Fibroblast of the aortic adventitia (primary cell): ENCODE measurements around the gene TSPAN17. TPM values are rescaled to one million over a fixed set of nuclear protein-coding genes. Genes with fewer than 3 reads are reported as not detected.

Source experiments
- DNase-seq: peaks from one replicate; pipeline ENCODE4 v3.0.0-alpha.2; 2010; ENCODE audit warnings: low read depth
- H3K4me3 ChIP-seq: 2 replicates; pipeline ENCODE4 v1.5.1; 2011; ENCODE audit warnings: low read depth, mild to moderate bottlenecking, control low read depth, low read length, moderate library complexity
- total RNA-seq: library from RNA; depleted of rRNA; stranded (reverse); fragments of >200 nt; gene quantifications from 2 replicates; pipeline ENCODE4 v1.2.3, GENCODE V29; 2012; ENCODE audit warnings: low replicate concordance
- TF ChIP-seq, protein P1 (sequence below): IDR thresholded peaks from 2 replicates; pipeline ENCODE4 v1.5.1; 2011; ENCODE audit warnings: mild to moderate bottlenecking, low read length, control low read depth, inconsistent platforms; ENCODE audit not compliant: insufficient read depth

TSPAN17 gene
- total RNA-seq, 1 donor, result 29.0 TPM

DNA sequence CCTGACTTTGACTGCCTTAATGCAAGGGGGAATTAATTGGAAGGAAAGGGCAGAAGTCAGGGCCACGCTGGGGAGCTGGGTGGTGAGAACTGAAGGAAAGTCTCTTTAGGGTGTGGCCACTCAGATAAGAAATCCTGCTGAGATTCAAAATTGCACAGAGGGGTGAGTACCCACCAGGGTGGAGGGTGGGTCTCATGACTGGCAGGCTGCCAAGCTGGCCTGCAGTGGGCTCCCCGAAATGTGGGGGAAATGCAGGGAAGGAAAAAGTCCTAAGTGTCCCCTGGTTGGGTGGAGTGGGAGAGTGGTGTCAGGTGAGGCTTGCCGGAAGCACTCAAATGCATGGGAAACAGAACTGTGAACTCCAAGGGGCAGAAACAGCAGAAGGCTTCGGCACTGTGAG, 24.1 kb downstream of the TSPAN17 start:
- TF ChIP-seq, protein P1, sequence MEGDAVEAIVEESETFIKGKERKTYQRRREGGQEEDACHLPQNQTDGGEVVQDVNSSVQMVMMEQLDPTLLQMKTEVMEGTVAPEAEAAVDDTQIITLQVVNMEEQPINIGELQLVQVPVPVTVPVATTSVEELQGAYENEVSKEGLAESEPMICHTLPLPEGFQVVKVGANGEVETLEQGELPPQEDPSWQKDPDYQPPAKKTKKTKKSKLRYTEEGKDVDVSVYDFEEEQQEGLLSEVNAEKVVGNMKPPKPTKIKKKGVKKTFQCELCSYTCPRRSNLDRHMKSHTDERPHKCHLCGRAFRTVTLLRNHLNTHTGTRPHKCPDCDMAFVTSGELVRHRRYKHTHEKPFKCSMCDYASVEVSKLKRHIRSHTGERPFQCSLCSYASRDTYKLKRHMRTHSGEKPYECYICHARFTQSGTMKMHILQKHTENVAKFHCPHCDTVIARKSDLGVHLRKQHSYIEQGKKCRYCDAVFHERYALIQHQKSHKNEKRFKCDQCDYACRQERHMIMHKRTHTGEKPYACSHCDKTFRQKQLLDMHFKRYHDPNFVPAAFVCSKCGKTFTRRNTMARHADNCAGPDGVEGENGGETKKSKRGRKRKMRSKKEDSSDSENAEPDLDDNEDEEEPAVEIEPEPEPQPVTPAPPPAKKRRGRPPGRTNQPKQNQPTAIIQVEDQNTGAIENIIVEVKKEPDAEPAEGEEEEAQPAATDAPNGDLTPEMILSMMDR, result no peak
- H3K4me3 ChIP-seq, result no peak overlapping the region
- DNase-seq, result no peak

DNA sequence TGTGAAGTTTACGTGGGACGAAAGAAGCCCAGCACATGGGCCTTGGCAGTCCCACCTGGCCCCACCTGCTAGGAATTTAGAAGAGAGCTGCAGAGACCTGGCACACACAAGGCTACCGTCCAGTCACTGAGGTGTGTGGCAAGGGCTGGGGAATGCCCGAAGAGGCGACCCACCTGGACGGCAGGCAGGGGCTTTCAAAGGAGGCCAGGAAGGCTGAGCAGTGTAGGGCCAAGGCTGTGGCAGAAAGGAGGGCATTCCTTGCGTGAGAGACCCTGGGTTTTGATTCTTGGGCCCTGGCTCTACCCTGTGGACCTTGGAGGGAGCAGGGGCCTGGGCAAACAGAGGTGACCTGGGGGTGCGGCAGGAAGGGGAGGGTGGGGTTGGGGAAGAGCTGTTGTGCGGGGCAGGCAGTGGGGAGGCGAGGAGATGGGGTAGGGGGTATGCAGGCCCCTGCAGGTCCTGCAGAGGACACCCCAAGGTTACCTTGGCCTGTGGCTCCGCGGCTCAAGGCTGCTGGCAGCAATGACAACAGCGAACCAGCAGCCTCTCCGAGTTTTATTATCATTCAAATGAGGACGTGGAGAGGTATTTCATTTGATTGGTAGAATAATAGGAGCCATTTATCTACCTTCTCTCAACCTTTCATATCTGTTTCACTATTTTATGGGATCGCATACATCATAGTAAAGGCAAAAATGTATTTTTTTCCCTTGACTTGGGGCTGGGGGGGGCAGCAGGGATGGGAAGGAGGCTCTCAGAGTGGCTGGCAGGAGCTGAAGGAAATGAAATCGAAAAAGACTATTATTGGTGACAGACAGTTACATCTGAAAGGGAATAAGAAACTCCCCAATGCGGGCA, 24.8 kb downstream of the TSPAN17 start:
- TF ChIP-seq, protein P1, result no peak
- no peak overlapping the region for H3K4me3 ChIP-seq
- DNase-seq, result no peak

DNA sequence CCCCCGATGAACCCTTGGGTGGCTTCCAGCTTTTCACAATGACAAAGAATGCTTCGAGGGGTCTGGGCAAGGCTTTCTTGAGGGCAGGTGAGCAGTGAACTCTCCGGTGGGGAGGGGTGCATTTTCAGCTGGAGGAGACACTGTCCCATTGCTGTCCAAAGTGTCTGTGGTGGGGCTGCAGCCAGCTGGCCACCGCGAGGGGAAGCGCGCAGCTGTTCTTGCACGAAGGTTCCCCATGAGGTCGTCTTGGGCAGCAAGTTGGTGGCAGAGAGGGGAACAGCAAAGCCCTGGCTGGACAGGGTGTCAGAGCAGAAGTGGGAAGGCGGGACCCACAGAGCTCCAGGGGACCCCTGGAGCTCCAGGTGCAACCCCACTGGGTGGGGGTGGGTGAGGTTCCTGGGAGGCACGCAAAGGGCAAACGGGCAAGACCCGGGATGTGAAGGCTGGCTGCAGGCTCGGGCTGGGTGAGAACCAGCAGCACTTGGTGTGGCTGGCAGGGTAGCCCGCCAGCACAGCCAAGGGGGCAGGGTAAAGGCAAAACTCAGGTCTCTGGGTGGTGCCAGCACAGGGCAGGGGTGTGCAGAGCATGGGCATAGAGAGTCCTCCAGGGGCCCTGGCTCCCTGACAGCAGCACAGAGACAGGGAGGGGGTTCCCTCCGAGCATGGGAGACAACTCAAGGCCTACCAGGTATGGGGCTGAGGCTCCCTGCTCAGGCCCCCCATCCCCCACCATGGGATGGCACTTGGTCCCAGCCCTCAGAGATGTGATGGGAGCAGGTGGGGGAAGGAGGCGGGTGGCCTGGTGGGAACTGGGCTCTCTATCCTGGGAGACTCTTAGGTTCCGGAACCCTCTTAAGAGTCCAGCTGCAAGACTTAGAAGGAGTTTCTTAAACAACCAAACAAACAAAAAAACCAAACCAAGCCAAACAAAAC, 26.6 kb downstream of the TSPAN17 start:
- H3K4me3 ChIP-seq, result no peak overlapping the region
- TF ChIP-seq, protein P1, result no peak
- no peak for DNase-seq

DNA sequence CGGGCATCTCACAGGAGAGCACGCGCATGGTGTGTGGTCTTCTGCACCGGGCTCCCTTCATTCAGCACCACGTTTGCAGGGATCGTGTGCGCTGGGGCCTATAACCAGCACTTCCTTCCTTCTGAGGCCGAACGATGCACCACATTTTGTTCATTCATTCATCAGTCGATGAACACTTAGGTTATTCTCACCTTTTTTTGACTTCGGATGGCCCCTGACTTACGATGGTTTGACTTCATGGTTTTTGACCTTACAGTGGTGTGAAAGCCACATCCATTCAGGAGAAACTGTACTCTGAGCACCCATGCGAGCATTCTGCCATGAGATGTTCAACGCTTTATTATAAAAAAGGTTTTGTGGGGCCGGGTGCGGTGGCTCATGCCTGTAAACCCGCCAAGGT, 27.5 kb downstream of the TSPAN17 start:
- no peak overlapping the region for H3K4me3 ChIP-seq
- TF ChIP-seq, protein P1, result no peak
- DNase-seq, result no peak

DNA sequence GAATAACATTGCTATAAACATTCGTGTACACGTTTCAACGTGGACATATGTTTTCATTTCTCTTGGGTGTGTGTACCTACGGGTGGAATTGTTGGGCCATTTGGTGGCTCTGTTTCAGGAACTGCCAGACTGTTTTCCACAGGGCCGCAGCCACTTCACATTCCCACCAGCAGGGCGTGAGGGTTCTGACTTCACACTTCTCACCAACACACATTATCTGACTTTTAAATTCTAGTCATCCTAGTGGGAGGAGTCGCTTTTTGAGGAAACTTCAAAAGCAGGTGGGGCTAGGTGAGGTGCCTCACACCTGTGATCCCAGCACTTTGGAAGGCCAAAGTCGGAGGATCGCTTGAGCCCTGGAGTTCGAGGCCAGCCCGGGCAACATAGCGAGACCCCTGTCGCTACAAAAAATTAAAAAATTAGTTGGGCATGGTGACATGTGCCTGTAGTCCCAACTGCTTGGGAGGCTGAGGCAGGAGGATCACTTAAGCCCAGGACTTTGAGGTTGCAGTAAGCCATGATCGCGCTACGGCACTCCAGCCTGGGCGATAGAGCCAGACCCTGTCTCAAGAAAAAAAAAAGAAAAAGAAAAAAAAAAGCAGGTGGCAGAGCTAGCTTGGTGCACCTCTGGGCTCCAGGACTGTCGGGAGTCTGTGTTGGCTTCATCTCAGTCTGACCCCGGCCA, 28.5 kb downstream of the TSPAN17 start:
- peak; percentile 13 for DNase-seq
- H3K4me3 ChIP-seq, result no peak overlapping the region
- TF ChIP-seq, protein P1, result peak; percentile 57

DNA sequence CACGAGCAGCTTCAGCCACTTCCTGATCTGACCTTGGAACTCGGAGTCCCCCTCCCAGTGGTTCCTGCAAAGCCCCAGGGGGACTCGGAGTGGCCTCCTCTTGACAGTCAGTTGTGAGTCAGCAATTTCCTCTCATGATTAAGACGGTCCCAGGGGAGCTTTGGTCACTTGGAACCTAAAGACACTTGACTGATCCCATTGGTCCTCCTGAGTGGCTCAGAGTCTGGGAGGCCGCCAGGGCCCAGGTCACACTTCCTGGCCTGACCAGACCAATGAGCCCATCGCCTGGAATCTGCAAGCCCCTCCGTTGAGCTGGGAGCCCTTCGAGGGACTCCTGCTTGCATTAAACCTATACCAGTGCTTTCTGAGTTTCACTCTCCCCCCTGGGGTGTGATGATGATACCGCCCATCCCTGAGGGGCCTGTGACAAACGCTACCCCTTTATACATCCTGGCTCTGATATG, 29.1 kb downstream of the TSPAN17 start:
- DNase-seq, result peak; percentile 30
- TF ChIP-seq, protein P1, result no peak
- no peak overlapping the region for H3K4me3 ChIP-seq
